Activated naive CD8-positive, alpha-beta T cell treated with anti-CD3 and anti-CD28 coated beads, Interleukin-2, amount 50 U/mL, for 24 hours (primary cell): ENCODE results near the gene SVIL.
A peak's percentile ranks its signal among the peaks of the same experiment; 100 is the strongest.
"Not testable (repeated sequence)": the region's sequence is repeated elsewhere in the genome, so short reads cannot be mapped to it uniquely, and the experiment has no call there.

ENCODE experiments used
- ATAC-seq: fragments of 150-1000 bp; cut with Tn5 transposase; one replicate; pipeline ENCODE4 v1.10.0; 2021
- DNase-seq: peaks from one replicate; pipeline ENCODE4 v3.0.0; 2021
- H3K27ac Mint-ChIP-seq: one replicate; pipeline ENCODE4 v1.8.0; 2021; ENCODE audit warnings: mild to moderate bottlenecking, mixed read lengths
- H3K27me3 Mint-ChIP-seq: one replicate; pipeline ENCODE4 v1.8.0; 2021; ENCODE audit warnings: mixed read lengths
- H3K36me3 Mint-ChIP-seq: one replicate; pipeline ENCODE4 v1.8.0; 2021; ENCODE audit warnings: low read depth, mixed read lengths
- H3K4me1 Mint-ChIP-seq: one replicate; pipeline ENCODE4 v1.8.0; 2021; ENCODE audit warnings: mixed read lengths
- H3K4me3 Mint-ChIP-seq: one replicate; pipeline ENCODE4 v1.8.0; 2021; ENCODE audit warnings: mild to moderate bottlenecking, moderate library complexity, mixed read lengths
- H3K9me3 Mint-ChIP-seq: one replicate; pipeline ENCODE4 v1.8.0; 2021; ENCODE audit warnings: mixed read lengths

SVIL gene

GRCh38 chr10:29590915-29591650, 43.7 kb downstream of the SVIL start:
- DNase-seq (no peak), ATAC-seq (no peak)
- Mint-ChIP-seq H3K4me1 (peaks cover 13% of the 10 kb centered on the region), H3K36me3 (no peaks in the 10 kb centered on the region), H3K27ac (peak overlapping the region; percentile 41), H3K27me3 (no peaks in the 10 kb centered on the region), H3K9me3 (no peaks in the 10 kb centered on the region), H3K4me3 (peak overlapping the region; percentile 52)

GRCh38 chr10:29588629-29589421, 45.9 kb downstream of the SVIL start:
- Mint-ChIP-seq H3K27ac (no peak overlapping the region), H3K4me3 (no peak overlapping the region), H3K9me3 (no peaks in the 10 kb centered on the region), H3K4me1 (peaks cover 15% of the 10 kb centered on the region), H3K36me3 (peaks cover 4% of the 10 kb centered on the region), H3K27me3 (no peaks in the 10 kb centered on the region)
- no peak for DNase-seq
- no peak for ATAC-seq

- not testable (repeated sequence) for ATAC-seq, H3K4me3 Mint-ChIP-seq, DNase-seq, H3K27me3 Mint-ChIP-seq, H3K36me3 Mint-ChIP-seq, H3K9me3 Mint-ChIP-seq, H3K27ac Mint-ChIP-seq
- peaks cover 20% of the 10 kb centered on the region for H3K4me1 Mint-ChIP-seq
These were observed 46.8 kb downstream of the SVIL start for GRCh38 chr10:29587750-29588628.

- peaks cover 20% of the 10 kb centered on the region for H3K4me1 Mint-ChIP-seq
- not testable (repeated sequence) for DNase-seq, H3K4me3 Mint-ChIP-seq, ATAC-seq, H3K27me3 Mint-ChIP-seq, H3K36me3 Mint-ChIP-seq, H3K9me3 Mint-ChIP-seq, H3K27ac Mint-ChIP-seq
These were observed 47.5 kb downstream of the SVIL start for GRCh38 chr10:29587102-29587749.

GRCh38 chr10:29586509-29586908, 48.3 kb downstream of the SVIL start:
- ATAC-seq: no peak
- H3K9me3 Mint-ChIP-seq: no peaks in the 10 kb centered on the region
- no peak for DNase-seq
- H3K27ac Mint-ChIP-seq: no peak overlapping the region
- H3K4me3 Mint-ChIP-seq: no peak overlapping the region
- H3K36me3 Mint-ChIP-seq: peaks cover 4% of the 10 kb centered on the region
- no peaks in the 10 kb centered on the region for H3K27me3 Mint-ChIP-seq
- peaks cover 20% of the 10 kb centered on the region for H3K4me1 Mint-ChIP-seq

GRCh38 chr10:29585488-29585976, 49.2 kb downstream of the SVIL start:
- H3K4me1 Mint-ChIP-seq: peaks cover 17% of the 10 kb centered on the region
- no peak for ATAC-seq
- no peak overlapping the region for H3K4me3 Mint-ChIP-seq
- no peak for DNase-seq
- no peak overlapping the region for H3K27ac Mint-ChIP-seq
- peaks cover 4% of the 10 kb centered on the region for H3K36me3 Mint-ChIP-seq
- no peaks in the 10 kb centered on the region for H3K27me3 Mint-ChIP-seq
- H3K9me3 Mint-ChIP-seq: no peaks in the 10 kb centered on the region

GRCh38 chr10:29584436-29584835, 50.3 kb downstream of the SVIL start:
- no peak for ATAC-seq
- no peak overlapping the region for H3K4me3 Mint-ChIP-seq
- H3K27me3 Mint-ChIP-seq: no peaks in the 10 kb centered on the region
- H3K36me3 Mint-ChIP-seq: peaks cover 4% of the 10 kb centered on the region
- H3K9me3 Mint-ChIP-seq: no peaks in the 10 kb centered on the region
- DNase-seq: no peak
- H3K27ac Mint-ChIP-seq: no peak overlapping the region
- H3K4me1 Mint-ChIP-seq: peaks cover 7% of the 10 kb centered on the region

GRCh38 chr10:29583674-29584073, 51.1 kb downstream of the SVIL start:
- Mint-ChIP-seq H3K27ac (no peak overlapping the region), H3K27me3 (no peaks in the 10 kb centered on the region), H3K9me3 (no peaks in the 10 kb centered on the region), H3K4me3 (no peak overlapping the region), H3K36me3 (peaks cover 4% of the 10 kb centered on the region), H3K4me1 (peaks cover 7% of the 10 kb centered on the region)
- DNase-seq (no peak), ATAC-seq (no peak)

- H3K4me3 Mint-ChIP-seq, H3K36me3 Mint-ChIP-seq: not testable (repeated sequence)
These were observed 52.0 kb downstream of the SVIL start for GRCh38 chr10:29582769-29583168.

GRCh38 chr10:29579455-29579970, 55.3 kb downstream of the SVIL start:
- H3K27me3 Mint-ChIP-seq: no peaks in the 10 kb centered on the region
- no peak overlapping the region for H3K27ac Mint-ChIP-seq
- peaks cover 2% of the 10 kb centered on the region for H3K36me3 Mint-ChIP-seq
- DNase-seq (no peak), ATAC-seq (no peak)
- H3K4me3 Mint-ChIP-seq: no peak overlapping the region
- no peaks in the 10 kb centered on the region for H3K9me3 Mint-ChIP-seq
- H3K4me1 Mint-ChIP-seq: peaks cover 7% of the 10 kb centered on the region

More at GRCh38 chr10:29582769-29583168, 52.0 kb downstream of the SVIL start:
- not testable (repeated sequence) for DNase-seq, H3K27ac Mint-ChIP-seq, H3K4me1 Mint-ChIP-seq, ATAC-seq, H3K27me3 Mint-ChIP-seq, H3K9me3 Mint-ChIP-seq

GRCh38 chr10:29578457-29578856, 56.3 kb downstream of the SVIL start:
- H3K4me1 Mint-ChIP-seq: peaks cover 2% of the 10 kb centered on the region
- DNase-seq: no peak

GRCh38 chr10:29576681-29577080, 58.1 kb downstream of the SVIL start:
- Mint-ChIP-seq H3K27me3 (no peaks in the 10 kb centered on the region), H3K4me3 (no peak overlapping the region), H3K36me3 (peaks cover 2% of the 10 kb centered on the region), H3K27ac (no peak overlapping the region), H3K9me3 (no peaks in the 10 kb centered on the region), H3K4me1 (no peaks in the 10 kb centered on the region)
- ATAC-seq (no peak), DNase-seq (no peak)

More at GRCh38 chr10:29578457-29578856, 56.3 kb downstream of the SVIL start:
- Mint-ChIP-seq H3K4me3 (no peak overlapping the region), H3K27ac (no peak overlapping the region), H3K9me3 (no peaks in the 10 kb centered on the region), H3K36me3 (peaks cover 2% of the 10 kb centered on the region), H3K27me3 (no peaks in the 10 kb centered on the region)
- ATAC-seq: no peak

GRCh38 chr10:29575098-29575455, 59.7 kb downstream of the SVIL start:
- Mint-ChIP-seq H3K9me3 (no peaks in the 10 kb centered on the region), H3K27ac (no peak overlapping the region), H3K4me1 (no peaks in the 10 kb centered on the region), H3K36me3 (peaks cover 2% of the 10 kb centered on the region), H3K27me3 (no peaks in the 10 kb centered on the region), H3K4me3 (no peak overlapping the region)
- DNase-seq (no peak), ATAC-seq (no peak)
